ENCODE data around the gene RIOK3.

DNA sequence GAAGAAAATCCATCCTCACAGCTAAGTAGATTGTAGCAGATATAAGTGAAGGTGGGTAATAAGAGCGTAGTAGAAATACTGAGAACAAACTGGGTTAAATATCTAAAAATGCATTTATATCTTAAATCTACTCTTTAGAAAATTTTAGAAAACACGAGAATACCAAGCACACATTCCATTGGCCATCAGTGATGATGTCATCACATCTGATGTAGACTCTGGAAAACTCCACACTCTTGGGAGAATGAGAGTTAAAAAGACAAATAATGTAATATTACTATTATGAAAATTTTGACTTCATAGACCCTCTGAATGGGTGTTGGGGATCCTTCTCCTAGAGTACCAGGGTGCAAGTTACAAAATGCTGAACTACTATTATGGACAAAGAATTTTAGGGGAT is 3.7 kb downstream of the RIOK3 start:
- TF ChIP-seq, protein P1, sequence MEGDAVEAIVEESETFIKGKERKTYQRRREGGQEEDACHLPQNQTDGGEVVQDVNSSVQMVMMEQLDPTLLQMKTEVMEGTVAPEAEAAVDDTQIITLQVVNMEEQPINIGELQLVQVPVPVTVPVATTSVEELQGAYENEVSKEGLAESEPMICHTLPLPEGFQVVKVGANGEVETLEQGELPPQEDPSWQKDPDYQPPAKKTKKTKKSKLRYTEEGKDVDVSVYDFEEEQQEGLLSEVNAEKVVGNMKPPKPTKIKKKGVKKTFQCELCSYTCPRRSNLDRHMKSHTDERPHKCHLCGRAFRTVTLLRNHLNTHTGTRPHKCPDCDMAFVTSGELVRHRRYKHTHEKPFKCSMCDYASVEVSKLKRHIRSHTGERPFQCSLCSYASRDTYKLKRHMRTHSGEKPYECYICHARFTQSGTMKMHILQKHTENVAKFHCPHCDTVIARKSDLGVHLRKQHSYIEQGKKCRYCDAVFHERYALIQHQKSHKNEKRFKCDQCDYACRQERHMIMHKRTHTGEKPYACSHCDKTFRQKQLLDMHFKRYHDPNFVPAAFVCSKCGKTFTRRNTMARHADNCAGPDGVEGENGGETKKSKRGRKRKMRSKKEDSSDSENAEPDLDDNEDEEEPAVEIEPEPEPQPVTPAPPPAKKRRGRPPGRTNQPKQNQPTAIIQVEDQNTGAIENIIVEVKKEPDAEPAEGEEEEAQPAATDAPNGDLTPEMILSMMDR (IDR thresholded peaks at IDR 0.05; ENCODE audit: insufficient read depth, low read length, poor library complexity, severe bottlenecking), result no peak
- TF ChIP-seq EZH2phosphoT487 (conservative IDR thresholded peaks at IDR 0.05; ENCODE audit: low read length), result no peak

Measured in SU-DHL-6 (cell line).